Choroid plexus epithelial cell (primary cell): ENCODE results near the gene RECK.

ENCODE experiments used
- DNase-seq: peaks from one replicate; pipeline ENCODE4 v3.0.0-alpha.2; 2010; ENCODE audit warnings: low read depth
- H3K4me3 ChIP-seq: 2 replicates; pipeline ENCODE4 v1.5.1; 2011; ENCODE audit warnings: low read depth, mild to moderate bottlenecking, control low read depth, low read length, moderate library complexity
- TF ChIP-seq, protein P1 (sequence below): conservative IDR thresholded peaks from 2 replicates; pipeline ENCODE4 v1.5.1; 2011; ENCODE audit warnings: low read depth, mild to moderate bottlenecking, control low read depth, inconsistent platforms, low read length, moderate library complexity

The RECK gene

DNA sequence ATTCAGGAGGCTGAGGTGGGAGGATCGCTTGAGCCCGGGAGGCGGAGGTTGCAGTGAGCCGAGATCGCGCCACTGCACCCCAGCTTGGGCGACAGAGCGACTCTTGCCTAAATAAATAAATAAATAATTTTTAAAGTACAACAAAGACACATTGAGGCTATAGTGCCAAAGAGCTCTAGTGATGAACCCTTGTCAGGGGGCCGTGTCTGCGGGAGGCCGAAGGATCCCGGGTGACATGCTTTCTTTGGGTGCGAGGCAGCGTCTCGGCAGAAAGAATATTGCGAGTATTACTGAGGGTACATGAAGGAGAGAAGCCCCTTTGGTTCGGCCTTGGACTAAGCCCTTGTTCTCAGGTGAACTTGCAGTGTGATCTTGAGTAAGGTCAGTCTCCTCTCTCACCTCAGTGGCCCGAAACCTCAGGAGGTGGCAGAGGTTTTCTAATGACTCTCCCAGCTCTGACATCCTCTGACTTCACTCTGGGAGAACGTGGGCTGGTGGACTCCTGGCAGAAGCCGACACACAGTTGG is 397 bp upstream of the RECK start:
- H3K4me3 ChIP-seq = peak overlapping the region; percentile 79
- TF ChIP-seq, protein P1, sequence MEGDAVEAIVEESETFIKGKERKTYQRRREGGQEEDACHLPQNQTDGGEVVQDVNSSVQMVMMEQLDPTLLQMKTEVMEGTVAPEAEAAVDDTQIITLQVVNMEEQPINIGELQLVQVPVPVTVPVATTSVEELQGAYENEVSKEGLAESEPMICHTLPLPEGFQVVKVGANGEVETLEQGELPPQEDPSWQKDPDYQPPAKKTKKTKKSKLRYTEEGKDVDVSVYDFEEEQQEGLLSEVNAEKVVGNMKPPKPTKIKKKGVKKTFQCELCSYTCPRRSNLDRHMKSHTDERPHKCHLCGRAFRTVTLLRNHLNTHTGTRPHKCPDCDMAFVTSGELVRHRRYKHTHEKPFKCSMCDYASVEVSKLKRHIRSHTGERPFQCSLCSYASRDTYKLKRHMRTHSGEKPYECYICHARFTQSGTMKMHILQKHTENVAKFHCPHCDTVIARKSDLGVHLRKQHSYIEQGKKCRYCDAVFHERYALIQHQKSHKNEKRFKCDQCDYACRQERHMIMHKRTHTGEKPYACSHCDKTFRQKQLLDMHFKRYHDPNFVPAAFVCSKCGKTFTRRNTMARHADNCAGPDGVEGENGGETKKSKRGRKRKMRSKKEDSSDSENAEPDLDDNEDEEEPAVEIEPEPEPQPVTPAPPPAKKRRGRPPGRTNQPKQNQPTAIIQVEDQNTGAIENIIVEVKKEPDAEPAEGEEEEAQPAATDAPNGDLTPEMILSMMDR = no peak
- no peak for DNase-seq

GRCh38 chr9:36037549-36038122 is 923 bp downstream of the RECK start:
- H3K4me3 ChIP-seq = peak overlapping the region; percentile 79
- DNase-seq = peak; percentile 42
- TF ChIP-seq, protein P1 = no peak

- TF ChIP-seq, protein P1 = no peak
Measured at GRCh38 chr9:36039121-36039520, 2.4 kb downstream of the RECK start.

DNA sequence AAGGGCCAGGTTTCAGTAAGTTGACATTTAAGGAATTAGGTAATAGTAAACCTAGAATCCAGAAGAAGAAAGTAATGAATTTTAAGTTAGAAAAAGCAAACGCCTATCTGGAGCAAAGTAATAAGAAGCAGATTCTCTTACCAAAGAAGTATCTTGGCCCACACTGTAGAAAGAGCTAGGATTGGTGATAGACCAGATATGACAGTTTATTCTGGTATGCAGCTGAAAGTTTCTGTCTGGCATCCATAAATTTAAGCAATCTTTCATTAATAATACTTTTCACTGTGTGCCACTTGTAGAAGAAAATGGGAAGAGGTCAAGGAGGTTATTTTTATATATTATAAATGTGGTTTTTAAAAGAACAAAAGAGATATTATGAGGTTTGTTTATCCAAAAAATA is 3.0 kb downstream of the RECK start:
- H3K4me3 ChIP-seq = no peak overlapping the region
- DNase-seq = peak; percentile 64
- TF ChIP-seq, protein P1 = no peak

More at GRCh38 chr9:36039121-36039520, 2.4 kb downstream of the RECK start:
- H3K4me3 ChIP-seq = no peak overlapping the region
- DNase-seq = no peak

GRCh38 chr9:36040271-36040925 is 3.7 kb downstream of the RECK start:
- peak; percentile 43 for DNase-seq
- no peak overlapping the region for H3K4me3 ChIP-seq
- TF ChIP-seq, protein P1 = no peak

GRCh38 chr9:36041506-36041905 is 4.8 kb downstream of the RECK start:
- DNase-seq = no peak
- H3K4me3 ChIP-seq = no peak overlapping the region
- TF ChIP-seq, protein P1 = no peak

DNA sequence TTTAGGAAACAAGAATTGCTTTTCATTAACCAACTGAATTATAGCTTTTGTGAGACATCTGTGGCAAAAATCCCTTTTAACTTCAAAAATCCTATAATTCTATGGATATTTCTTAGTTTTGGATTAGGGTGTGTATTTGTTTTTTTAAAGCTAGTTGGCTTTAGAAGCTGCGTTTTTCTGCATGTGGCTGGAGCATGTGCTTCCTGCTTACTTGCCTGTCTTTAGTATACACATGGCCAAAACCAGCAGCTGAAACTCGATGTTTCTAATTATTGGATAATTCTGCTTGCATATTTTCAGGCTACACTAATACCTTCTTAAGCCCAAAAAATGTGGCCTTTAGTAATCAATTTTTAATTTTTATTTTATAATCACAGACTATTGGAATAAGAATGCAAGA is 8.9 kb downstream of the RECK start:
- H3K4me3 ChIP-seq = no peak overlapping the region
- no peak for DNase-seq
- TF ChIP-seq, protein P1 = no peak
